IMR-90 (cell line): ENCODE measurements around the gene ELFN1. TPM values are rescaled to one million over a fixed set of nuclear protein-coding genes. Genes with fewer than 3 reads are reported as not detected.

Source experiments
- ATAC-seq: fragments of 200-7000 bp; cut with Tn5 transposase; 2 replicates; pipeline ENCODE4 v1.9.1; 2020; ENCODE audit warnings: low read depth, mild to moderate bottlenecking, moderate library complexity
- BruUV-seq: library from RNA; stranded (reverse); fragments of 400-500 nt; replicated peaks from 2 replicates; lab custom pipeline; 2021; lab: Mats Ljungman, UMichigan
- CTCF ChIA-PET: fragments of 300-600 bp; formaldehyde crosslinking; extraction: SDS; loops from one replicate; lab custom pipeline; 2021; ENCODE audit warnings: antibody characterized with exemption; lab: Yijun Ruan, JAX
- POLR2A ChIA-PET: fragments of 300-600 bp; sonication (Branson Sonifier 250); formaldehyde crosslinking; loops from one replicate; lab custom pipeline; 2022; ENCODE audit warnings: antibody characterized with exemption; ENCODE audit not compliant: unreplicated experiment; lab: Charles Lee
- DNase-seq: peaks from one replicate; pipeline ENCODE4 v3.0.0; 2013
- H2AFZ ChIP-seq: replicated peaks from 2 replicates; pipeline ENCODE3; 2013; ENCODE audit warnings: low read length, mild to moderate bottlenecking; ENCODE audit not compliant: poor library complexity
- H2AK5ac ChIP-seq: 2 replicates; pipeline ENCODE4 v1.6.1; 2013; ENCODE audit warnings: low read depth, low read length, inconsistent platforms
- H2AK9ac ChIP-seq: replicated peaks from 2 replicates; pipeline ENCODE3; 2013; ENCODE audit warnings: mild to moderate bottlenecking, low read depth, low read length, moderate library complexity; ENCODE audit not compliant: poor library complexity
- H2BK120ac ChIP-seq: 2 replicates; pipeline ENCODE4 v1.6.1; 2013; ENCODE audit warnings: low read depth, low read length, inconsistent platforms
- H2BK15ac ChIP-seq: 3 replicates; pipeline ENCODE4 v1.6.1; 2013; ENCODE audit warnings: low read depth, low read length, inconsistent platforms
- H2BK20ac ChIP-seq: 2 replicates; pipeline ENCODE4 v1.6.1; 2013; ENCODE audit warnings: low read depth, mild to moderate bottlenecking, inconsistent platforms, low read length, moderate library complexity
- H2BK5ac ChIP-seq: 2 replicates; pipeline ENCODE4 v1.6.1; 2013; ENCODE audit warnings: mild to moderate bottlenecking, low read depth, low read length, inconsistent platforms; ENCODE audit not compliant: poor library complexity, severe bottlenecking
- H3K14ac ChIP-seq: replicated peaks from 2 replicates; pipeline ENCODE4 v1.6.1; 2013; ENCODE audit warnings: low read depth, low read length, inconsistent platforms
- H3K18ac ChIP-seq: 2 replicates; pipeline ENCODE4 v1.6.1; 2013; ENCODE audit warnings: low read depth, low read length, control low read depth
- H3K23ac ChIP-seq: 2 replicates; pipeline ENCODE4 v1.6.1; 2013; ENCODE audit warnings: low read depth, low read length, inconsistent platforms
- H3K27ac ChIP-seq: 2 replicates; pipeline ENCODE4 v1.5.1; 2013; ENCODE audit warnings: mild to moderate bottlenecking, control low read depth, low read length; ENCODE audit not compliant: insufficient read depth
- H3K27me3 ChIP-seq: 2 replicates; pipeline ENCODE4 v1.6.1; 2013; ENCODE audit warnings: low read length; ENCODE audit not compliant: control insufficient read depth, insufficient read depth
- H3K36me3 ChIP-seq: 2 replicates; pipeline ENCODE4 v1.6.1; 2013; ENCODE audit warnings: low read length, mixed read lengths; ENCODE audit not compliant: control insufficient read depth, insufficient read depth
- H3K4ac ChIP-seq: 2 replicates; pipeline ENCODE4 v1.6.1; 2013; ENCODE audit warnings: low read depth, low read length, inconsistent platforms
- H3K4me1 ChIP-seq: 2 replicates; pipeline ENCODE4 v1.6.1; 2013; ENCODE audit warnings: low read length, mixed read lengths; ENCODE audit not compliant: control insufficient read depth, insufficient read depth
- H3K4me2 ChIP-seq: 2 replicates; pipeline ENCODE4 v1.6.1; 2013; ENCODE audit warnings: low read depth, mild to moderate bottlenecking, control low read depth, low read length, moderate library complexity
- H3K4me3 ChIP-seq: 2 replicates; pipeline ENCODE4 v1.5.1; 2013; ENCODE audit warnings: low read depth, mild to moderate bottlenecking, control low read depth, low read length, moderate library complexity; ENCODE audit not compliant: insufficient read depth
- H3K56ac ChIP-seq: 2 replicates; pipeline ENCODE4 v1.6.1; 2013; ENCODE audit warnings: low read length, inconsistent platforms; ENCODE audit not compliant: insufficient read depth; ENCODE audit errors: extremely low read depth
- H3K79me1 ChIP-seq, 2 experiments: 2 replicates each; pipeline ENCODE4 v1.6.1; 2013; ENCODE audit warnings: low read length in 2 of 2, inconsistent platforms in 1 of 2, low read depth in 1 of 2
- H3K9ac ChIP-seq: 2 replicates; pipeline ENCODE4 v1.6.1; 2013; ENCODE audit warnings: low read depth, low read length, control low read depth
- H3K9me1 ChIP-seq: 2 replicates; pipeline ENCODE4 v1.6.1; 2013; ENCODE audit warnings: low read length, inconsistent platforms; ENCODE audit not compliant: insufficient read depth
- H3K9me3 ChIP-seq: 2 replicates; pipeline ENCODE4 v1.6.1; 2013; ENCODE audit warnings: low read length; ENCODE audit not compliant: control insufficient read depth, insufficient read depth
- H4K20me1 ChIP-seq: 2 replicates; pipeline ENCODE4 v1.6.1; 2013; ENCODE audit warnings: low read length, inconsistent platforms; ENCODE audit not compliant: insufficient read depth
- H4K5ac ChIP-seq: 2 replicates; pipeline ENCODE4 v1.6.1; 2013; ENCODE audit warnings: mild to moderate bottlenecking, low read depth, low read length, control low read depth
- H4K8ac ChIP-seq, 2 experiments: 2 replicates each; pipeline ENCODE4 v1.6.1; 2013; ENCODE audit warnings: low read depth in 2 of 2, low read length in 2 of 2, control low read depth in 1 of 2, inconsistent platforms in 1 of 2
- H4K91ac ChIP-seq: 2 replicates; pipeline ENCODE4 v1.6.1; 2013; ENCODE audit warnings: low read depth, low read length, inconsistent platforms; ENCODE audit not compliant: insufficient read depth
- BHLHE40 ChIP-seq: fragments of 150-350 bp; IDR thresholded peaks from 2 replicates; pipeline ENCODE4 v1.6.1; 2016; ENCODE audit warnings: mild to moderate bottlenecking, low read depth, low read length
- CEBPB ChIP-seq: IDR thresholded peaks from 2 replicates; pipeline ENCODE4 v1.6.1; 2012; ENCODE audit warnings: low read depth, low read length, improper control_type of control experiment
- CHD1 ChIP-seq: IDR thresholded peaks from 2 replicates; pipeline ENCODE4 v1.6.1; 2012; ENCODE audit warnings: low read depth, low read length, improper control_type of control experiment
- FOS ChIP-seq: fragments of 150-350 bp; IDR thresholded peaks from 2 replicates; pipeline ENCODE4 v1.6.1; 2016; ENCODE audit warnings: low read depth, low read length
- MAFK ChIP-seq: IDR thresholded peaks from 2 replicates; pipeline ENCODE4 v1.6.1; 2012; ENCODE audit warnings: low read depth, low read length, improper control_type of control experiment
- MAZ ChIP-seq: IDR thresholded peaks from 2 replicates; pipeline ENCODE4 v1.6.1; 2012; ENCODE audit warnings: low read depth, mild to moderate bottlenecking, low read length, improper control_type of control experiment, moderate library complexity, borderline replicate concordance
- MXI1 ChIP-seq: IDR thresholded peaks from 2 replicates; pipeline ENCODE4 v1.6.1; 2012; ENCODE audit warnings: low read depth, mild to moderate bottlenecking, low read length, moderate library complexity, borderline replicate concordance
- NFE2L2 ChIP-seq: fragments of 150-350 bp; IDR thresholded peaks from 2 replicates; pipeline ENCODE4 v1.6.1; 2016; ENCODE audit warnings: low read depth, mild to moderate bottlenecking, low read length
- POLR2A ChIP-seq: IDR thresholded peaks from 2 replicates; pipeline ENCODE4 v1.6.1; 2012; ENCODE audit warnings: mild to moderate bottlenecking, low read depth, low read length
- RAD21 ChIP-seq: IDR thresholded peaks from 2 replicates; pipeline ENCODE4 v1.6.1; 2012; ENCODE audit warnings: low read length, improper control_type of control experiment
- RCOR1 ChIP-seq: IDR thresholded peaks from 2 replicates; pipeline ENCODE4 v1.6.1; 2012; ENCODE audit warnings: mild to moderate bottlenecking, low read length, improper control_type of control experiment; ENCODE audit not compliant: insufficient replicate concordance
- RFX5 ChIP-seq: IDR thresholded peaks from 2 replicates; pipeline ENCODE4 v1.8.0; 2012; ENCODE audit warnings: low read depth, mild to moderate bottlenecking, low read length, moderate library complexity
- SMC3 ChIP-seq: fragments of 150-350 bp; IDR thresholded peaks from 2 replicates; pipeline ENCODE4 v1.6.1; 2016; ENCODE audit warnings: low read depth, mild to moderate bottlenecking, antibody characterized with exemption, low read length, moderate library complexity
- WGBS, 2 experiments: methylation state at CpG; one replicate each; pipeline versions ENCODE4 v1.1.5 to v1.1.7; 2013; ENCODE audit warnings: missing lambda C conversion rate in 2 of 2; ENCODE audit not compliant: insufficient read length in 1 of 2; ENCODE audit errors: extremely low coverage in 2 of 2; 5-methylcytosine and 5-hydroxymethylcytosine counted together
- dilution Hi-C: fragments of 300-500 bp; cut with HindIII; formaldehyde crosslinking; loops from one replicate; pipeline ENCODE4 v1.14.3; 2018; ENCODE audit warnings: low sequenced_read_pairs; ENCODE audit not compliant: unreplicated experiment
- in situ Hi-C: fragments of 300-500 bp; cut with MboI; formaldehyde crosslinking; loops from 3 replicates; pipeline ENCODE4 v1.14.3; 2019; ENCODE audit warnings: low sequenced_read_pairs, inconsistent platforms, mixed read lengths
- intact Hi-C: fragments of 100-400 bp; cut with micrococcal nuclease; formaldehyde crosslinking; loops from 2 replicates; pipeline ENCODE4 v1.10.0; 2022
- polyA plus RNA-seq, 3 experiments: library from polyadenylated mRNA; depleted of rRNA; stranded (reverse); fragments of >200 nt; gene quantifications; 2 replicates each; pipeline ENCODE4 v1.2.3, GENCODE V29; 2012; ENCODE audit warnings: low replicate concordance in 1 of 3
- total RNA-seq: library from RNA; depleted of rRNA; stranded (reverse); fragments of >200 nt; gene quantifications from 2 replicates; pipeline ENCODE4 v1.2.3, GENCODE V29; 2012
- TF ChIP-seq, protein P1 (sequence below): fragments of 150-350 bp; IDR thresholded peaks from 2 replicates; pipeline ENCODE4 v1.6.1; 2016; ENCODE audit warnings: low read depth, mild to moderate bottlenecking, low read length, moderate library complexity, borderline replicate concordance
- TF ChIP-seq, protein P2 (sequence below): conservative IDR thresholded peaks from 2 replicates; pipeline ENCODE4 v1.5.1; 2012; ENCODE audit warnings: mild to moderate bottlenecking, low read depth, low read length, improper control_type of control experiment
- TF ChIP-seq, protein P3 (sequence below): fragments of 150-350 bp; IDR thresholded peaks from 2 replicates; pipeline ENCODE4 v1.6.1; 2017; ENCODE audit warnings: mild to moderate bottlenecking, antibody characterized with exemption, low read length, low read depth

The ELFN1 gene
- total and polyA plus RNA-seq, 2 of the 4 experiments (the other 2 are of a cell fraction), result 1.6 to 5.2 TPM

DNA sequence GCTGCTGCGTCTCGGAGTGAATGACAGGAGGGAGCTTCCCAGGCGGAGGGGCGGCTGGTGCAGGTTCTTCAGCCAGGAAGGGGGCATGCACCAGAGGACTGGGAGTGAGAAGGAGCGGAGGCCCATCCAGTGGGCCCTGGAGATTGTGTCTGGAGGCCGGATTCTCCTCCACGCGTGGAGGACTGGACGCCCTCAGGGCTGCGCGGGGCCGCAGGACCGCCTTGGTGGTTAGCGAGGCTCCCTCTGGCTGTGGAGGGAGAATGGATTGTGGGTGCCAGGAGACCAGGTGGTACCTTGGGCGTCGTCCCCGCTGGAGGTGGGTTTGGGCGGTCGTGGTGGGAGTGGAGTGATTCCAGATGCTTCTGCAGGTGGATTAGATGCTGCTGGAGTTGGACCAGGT is 68.9 kb downstream of the ELFN1 start:
- ChIA-PET CTCF (no interaction called here), POLR2A (no interaction called here)
- Histone ChIP-seq H4K91ac (no peak overlapping the region), H3K9me1 (no peaks in the 10 kb centered on the region), H3K56ac (no peak overlapping the region), H2BK120ac (no peak overlapping the region), H2AFZ (no peak overlapping the region), H4K5ac (no peak overlapping the region), H3K4me1 (no peaks in the 10 kb centered on the region), H3K14ac (no peak overlapping the region), H3K9ac (no peak overlapping the region), H3K4me2 (no peak overlapping the region), H4K20me1 (no peaks in the 10 kb centered on the region), H2BK15ac (no peak overlapping the region), H2BK20ac (no peak overlapping the region), H2AK5ac (no peak overlapping the region), H3K27me3 (peaks cover 3% of the 10 kb centered on the region; the same call in 1 of the 2 replicates), H4K8ac (no peak overlapping the region), H3K4ac (no peak overlapping the region), H3K79me1 (no peaks in the 10 kb centered on the region), H3K4me3 (no peak overlapping the region), H3K9me3 (no peaks in the 10 kb centered on the region), H2BK5ac (no peak overlapping the region), H3K18ac (no peak overlapping the region), H3K36me3 (no peaks in the 10 kb centered on the region), H2AK9ac (no peak overlapping the region), H3K23ac (no peak overlapping the region), H3K27ac (no peak overlapping the region)
- TF ChIP-seq CEBPB, result no peak
- TF ChIP-seq CHD1, result no peak
- TF ChIP-seq RCOR1, result no peak
- TF ChIP-seq, protein P1, sequence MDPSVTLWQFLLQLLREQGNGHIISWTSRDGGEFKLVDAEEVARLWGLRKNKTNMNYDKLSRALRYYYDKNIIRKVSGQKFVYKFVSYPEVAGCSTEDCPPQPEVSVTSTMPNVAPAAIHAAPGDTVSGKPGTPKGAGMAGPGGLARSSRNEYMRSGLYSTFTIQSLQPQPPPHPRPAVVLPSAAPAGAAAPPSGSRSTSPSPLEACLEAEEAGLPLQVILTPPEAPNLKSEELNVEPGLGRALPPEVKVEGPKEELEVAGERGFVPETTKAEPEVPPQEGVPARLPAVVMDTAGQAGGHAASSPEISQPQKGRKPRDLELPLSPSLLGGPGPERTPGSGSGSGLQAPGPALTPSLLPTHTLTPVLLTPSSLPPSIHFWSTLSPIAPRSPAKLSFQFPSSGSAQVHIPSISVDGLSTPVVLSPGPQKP, result no peak
- TF ChIP-seq MAZ, result no peak
- TF ChIP-seq RAD21, result no peak
- no peak for TF ChIP-seq POLR2A
- no peak for TF ChIP-seq FOS
- TF ChIP-seq NFE2L2, result no peak
- no peak for TF ChIP-seq MXI1
- TF ChIP-seq, protein P2, sequence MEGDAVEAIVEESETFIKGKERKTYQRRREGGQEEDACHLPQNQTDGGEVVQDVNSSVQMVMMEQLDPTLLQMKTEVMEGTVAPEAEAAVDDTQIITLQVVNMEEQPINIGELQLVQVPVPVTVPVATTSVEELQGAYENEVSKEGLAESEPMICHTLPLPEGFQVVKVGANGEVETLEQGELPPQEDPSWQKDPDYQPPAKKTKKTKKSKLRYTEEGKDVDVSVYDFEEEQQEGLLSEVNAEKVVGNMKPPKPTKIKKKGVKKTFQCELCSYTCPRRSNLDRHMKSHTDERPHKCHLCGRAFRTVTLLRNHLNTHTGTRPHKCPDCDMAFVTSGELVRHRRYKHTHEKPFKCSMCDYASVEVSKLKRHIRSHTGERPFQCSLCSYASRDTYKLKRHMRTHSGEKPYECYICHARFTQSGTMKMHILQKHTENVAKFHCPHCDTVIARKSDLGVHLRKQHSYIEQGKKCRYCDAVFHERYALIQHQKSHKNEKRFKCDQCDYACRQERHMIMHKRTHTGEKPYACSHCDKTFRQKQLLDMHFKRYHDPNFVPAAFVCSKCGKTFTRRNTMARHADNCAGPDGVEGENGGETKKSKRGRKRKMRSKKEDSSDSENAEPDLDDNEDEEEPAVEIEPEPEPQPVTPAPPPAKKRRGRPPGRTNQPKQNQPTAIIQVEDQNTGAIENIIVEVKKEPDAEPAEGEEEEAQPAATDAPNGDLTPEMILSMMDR, result no peak
- no peak for TF ChIP-seq RFX5
- no peak for TF ChIP-seq SMC3
- no peak for TF ChIP-seq MAFK
- TF ChIP-seq BHLHE40, result no peak
- TF ChIP-seq, protein P3, sequence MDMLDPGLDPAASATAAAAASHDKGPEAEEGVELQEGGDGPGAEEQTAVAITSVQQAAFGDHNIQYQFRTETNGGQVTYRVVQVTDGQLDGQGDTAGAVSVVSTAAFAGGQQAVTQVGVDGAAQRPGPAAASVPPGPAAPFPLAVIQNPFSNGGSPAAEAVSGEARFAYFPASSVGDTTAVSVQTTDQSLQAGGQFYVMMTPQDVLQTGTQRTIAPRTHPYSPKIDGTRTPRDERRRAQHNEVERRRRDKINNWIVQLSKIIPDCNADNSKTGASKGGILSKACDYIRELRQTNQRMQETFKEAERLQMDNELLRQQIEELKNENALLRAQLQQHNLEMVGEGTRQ, result no peak
- BruUV-seq, result no TSS peak
- 83% methylated on average over 14 of the region's 19 CpGs; no CpG with 5 or more reads in 1 of the 2 experiments for WGBS, 2 experiments
- intact Hi-C loops (no loop called here), dilution Hi-C loops (no loop called here), in situ Hi-C loops (no loop called here)
- DNase-seq (no peak), ATAC-seq (no peak)
